SH-SY5Y (cell line): ENCODE measurements around the gene MAN1B1.

ENCODE experiments used
- GATA2 ChIP-seq: IDR thresholded peaks from 2 replicates; pipeline ENCODE4 v1.6.1; 2011; ENCODE audit warnings: mild to moderate bottlenecking, low read depth, low read length
- GATA3 ChIP-seq: IDR thresholded peaks from 2 replicates; pipeline ENCODE4 v1.6.1; 2011; ENCODE audit warnings: low read depth, mild to moderate bottlenecking, low read length, moderate library complexity

MAN1B1 gene

GRCh38 chr9:137156567-137157375 is 70.0 kb downstream of the MAN1B1 start:
- TF ChIP-seq GATA2: no peak
- no peak for TF ChIP-seq GATA3

GRCh38 chr9:137157618-137158415 is 71.0 kb downstream of the MAN1B1 start:
- no peak for TF ChIP-seq GATA2
- TF ChIP-seq GATA3: no peak

- TF ChIP-seq GATA2 (no peak), GATA3 (no peak)
Measured at GRCh38 chr9:137158625-137159024, 71.8 kb downstream of the MAN1B1 start.
